Measurements from ENCODE around the gene TEKTIP1.

DNA sequence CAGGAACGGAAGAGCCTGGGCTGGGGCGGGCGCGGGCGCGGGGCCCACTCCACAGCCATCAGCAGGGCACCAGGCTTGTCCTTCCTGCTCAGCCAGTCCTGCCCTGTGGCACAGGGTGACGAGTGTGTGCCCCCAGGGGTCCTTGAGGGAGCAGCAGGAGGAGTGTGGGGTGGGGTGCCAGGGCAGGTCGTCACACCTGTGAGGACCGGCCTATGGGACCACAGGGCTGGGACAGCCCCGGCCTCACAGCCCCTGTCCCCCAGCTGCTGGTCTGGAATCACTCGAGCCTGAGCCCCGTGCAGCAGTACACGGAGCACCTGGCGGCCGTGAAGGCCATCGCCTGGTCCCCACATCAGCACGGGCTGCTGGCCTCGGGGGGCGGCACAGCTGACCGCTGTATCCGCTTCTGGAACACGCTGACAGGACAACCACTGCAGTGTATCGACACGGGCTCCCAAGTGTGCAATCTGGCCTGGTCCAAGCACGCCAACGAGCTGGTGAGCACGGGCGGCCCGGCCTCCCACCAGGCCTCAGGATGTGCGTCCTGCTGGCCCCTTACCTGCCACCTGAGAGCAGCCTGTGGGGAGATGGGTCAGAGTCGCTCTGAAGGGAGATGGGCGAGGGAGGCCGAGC is 6.7 kb upstream of the TEKTIP1 start:
- TF ChIP-seq POLR2A (IDR thresholded peaks at IDR 0.05): no peak
- TF ChIP-seq, protein P1, sequence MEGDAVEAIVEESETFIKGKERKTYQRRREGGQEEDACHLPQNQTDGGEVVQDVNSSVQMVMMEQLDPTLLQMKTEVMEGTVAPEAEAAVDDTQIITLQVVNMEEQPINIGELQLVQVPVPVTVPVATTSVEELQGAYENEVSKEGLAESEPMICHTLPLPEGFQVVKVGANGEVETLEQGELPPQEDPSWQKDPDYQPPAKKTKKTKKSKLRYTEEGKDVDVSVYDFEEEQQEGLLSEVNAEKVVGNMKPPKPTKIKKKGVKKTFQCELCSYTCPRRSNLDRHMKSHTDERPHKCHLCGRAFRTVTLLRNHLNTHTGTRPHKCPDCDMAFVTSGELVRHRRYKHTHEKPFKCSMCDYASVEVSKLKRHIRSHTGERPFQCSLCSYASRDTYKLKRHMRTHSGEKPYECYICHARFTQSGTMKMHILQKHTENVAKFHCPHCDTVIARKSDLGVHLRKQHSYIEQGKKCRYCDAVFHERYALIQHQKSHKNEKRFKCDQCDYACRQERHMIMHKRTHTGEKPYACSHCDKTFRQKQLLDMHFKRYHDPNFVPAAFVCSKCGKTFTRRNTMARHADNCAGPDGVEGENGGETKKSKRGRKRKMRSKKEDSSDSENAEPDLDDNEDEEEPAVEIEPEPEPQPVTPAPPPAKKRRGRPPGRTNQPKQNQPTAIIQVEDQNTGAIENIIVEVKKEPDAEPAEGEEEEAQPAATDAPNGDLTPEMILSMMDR (IDR thresholded peaks at IDR 0.05): no peak
